Measurements from ENCODE around the gene ZFYVE21.

The ZFYVE21 gene

GRCh38 chr14:103715052-103716000 is at the start of gene ZFYVE21, which contains the start of gene XRCC3:
Gene ZFYVE21, plus strand, starts transcription at chr14:103715810. Its CDS starts 32 bp downstream, at chr14:103715842.
Gene XRCC3, minus strand, starts transcription at chr14:103715451. Its CDS starts 4,364 bp downstream, at chr14:103711087.
- Histone ChIP-seq H3K4me1 (no peaks in the 10 kb centered on the region), H3K36me3 (ENCODE audit: control insufficient read depth, insufficient read depth, low read length) (no peaks in the 10 kb centered on the region), H3K9ac (no peak within 1 kb of the TSS), H3K27ac (no peak within 1 kb of the TSS), H3K27me3 (ENCODE audit: control insufficient read depth, insufficient read depth, low read length) (no peaks in the 10 kb centered on the region), H3K4me3 (ENCODE audit: low read depth, low read length) (peak within 1 kb of the TSS; percentile 43), H2AFZ (peak within 1 kb of the TSS; percentile 74), H3K9me3 (ENCODE audit: control insufficient read depth, low read length) (no peaks in the 10 kb centered on the region), H3K4me2 (ENCODE audit: low read length) (peak within 1 kb of the TSS; percentile 82), H3K79me2 (peaks cover 12% of the 10 kb centered on the region)
- TF ChIP-seq, protein P1, sequence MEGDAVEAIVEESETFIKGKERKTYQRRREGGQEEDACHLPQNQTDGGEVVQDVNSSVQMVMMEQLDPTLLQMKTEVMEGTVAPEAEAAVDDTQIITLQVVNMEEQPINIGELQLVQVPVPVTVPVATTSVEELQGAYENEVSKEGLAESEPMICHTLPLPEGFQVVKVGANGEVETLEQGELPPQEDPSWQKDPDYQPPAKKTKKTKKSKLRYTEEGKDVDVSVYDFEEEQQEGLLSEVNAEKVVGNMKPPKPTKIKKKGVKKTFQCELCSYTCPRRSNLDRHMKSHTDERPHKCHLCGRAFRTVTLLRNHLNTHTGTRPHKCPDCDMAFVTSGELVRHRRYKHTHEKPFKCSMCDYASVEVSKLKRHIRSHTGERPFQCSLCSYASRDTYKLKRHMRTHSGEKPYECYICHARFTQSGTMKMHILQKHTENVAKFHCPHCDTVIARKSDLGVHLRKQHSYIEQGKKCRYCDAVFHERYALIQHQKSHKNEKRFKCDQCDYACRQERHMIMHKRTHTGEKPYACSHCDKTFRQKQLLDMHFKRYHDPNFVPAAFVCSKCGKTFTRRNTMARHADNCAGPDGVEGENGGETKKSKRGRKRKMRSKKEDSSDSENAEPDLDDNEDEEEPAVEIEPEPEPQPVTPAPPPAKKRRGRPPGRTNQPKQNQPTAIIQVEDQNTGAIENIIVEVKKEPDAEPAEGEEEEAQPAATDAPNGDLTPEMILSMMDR (IDR thresholded peaks at IDR 0.05): no peak

DNA sequence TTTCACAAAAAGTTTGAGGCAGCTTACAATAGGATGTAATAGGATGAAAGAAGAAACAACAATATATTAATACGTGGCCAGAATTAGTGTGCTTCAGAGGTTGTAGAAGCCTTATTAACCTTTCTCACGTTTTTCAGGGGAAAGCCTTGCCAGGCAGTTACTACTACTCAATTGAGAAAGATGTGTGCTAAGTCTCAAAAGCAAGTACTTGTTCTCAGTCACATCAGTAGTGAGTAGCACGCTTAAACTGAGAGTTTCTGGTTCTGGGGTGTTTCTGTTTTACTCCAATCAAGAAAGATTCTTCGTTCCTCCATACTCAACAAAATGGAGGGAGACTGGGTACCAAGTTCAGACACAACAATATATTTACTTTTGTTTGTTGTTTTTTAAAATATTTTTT is 47.9 kb upstream of the ZFYVE21 start:
- Histone ChIP-seq H3K9me3 (ENCODE audit: control insufficient read depth, low read length) (no peaks in the 10 kb centered on the region), H3K79me2 (peaks cover 35% of the 10 kb centered on the region), H3K36me3 (ENCODE audit: control insufficient read depth, insufficient read depth, low read length) (no peaks in the 10 kb centered on the region), H3K9ac (no peak overlapping the region), H3K27ac (no peak overlapping the region), H3K27me3 (ENCODE audit: control insufficient read depth, insufficient read depth, low read length) (no peaks in the 10 kb centered on the region), H3K4me1 (no peaks in the 10 kb centered on the region), H3K4me2 (ENCODE audit: low read length) (no peak overlapping the region), H2AFZ (no peak overlapping the region), H3K4me3 (ENCODE audit: low read depth, low read length) (no peak overlapping the region)
- TF ChIP-seq, protein P1 (IDR thresholded peaks at IDR 0.05): no peak

- no peak overlapping the region for H3K4me3 ChIP-seq (ENCODE audit: low read depth, low read length)
- TF ChIP-seq, protein P1 (IDR thresholded peaks at IDR 0.05): no peak
- H3K36me3 ChIP-seq (ENCODE audit: control insufficient read depth, insufficient read depth, low read length): no peaks in the 10 kb centered on the region
- H3K4me2 ChIP-seq (ENCODE audit: low read length): no peak overlapping the region
- H3K4me1 ChIP-seq: no peaks in the 10 kb centered on the region
- no peak overlapping the region for H2AFZ ChIP-seq
- H3K79me2 ChIP-seq: peaks cover 35% of the 10 kb centered on the region
- H3K27ac ChIP-seq: no peak overlapping the region
- H3K9ac ChIP-seq: no peak overlapping the region
- H3K9me3 ChIP-seq (ENCODE audit: control insufficient read depth, low read length): no peaks in the 10 kb centered on the region
- no peaks in the 10 kb centered on the region for H3K27me3 ChIP-seq (ENCODE audit: control insufficient read depth, insufficient read depth, low read length)
These were observed 47.5 kb upstream of the ZFYVE21 start for GRCh38 chr14:103668117-103668516.

DNA sequence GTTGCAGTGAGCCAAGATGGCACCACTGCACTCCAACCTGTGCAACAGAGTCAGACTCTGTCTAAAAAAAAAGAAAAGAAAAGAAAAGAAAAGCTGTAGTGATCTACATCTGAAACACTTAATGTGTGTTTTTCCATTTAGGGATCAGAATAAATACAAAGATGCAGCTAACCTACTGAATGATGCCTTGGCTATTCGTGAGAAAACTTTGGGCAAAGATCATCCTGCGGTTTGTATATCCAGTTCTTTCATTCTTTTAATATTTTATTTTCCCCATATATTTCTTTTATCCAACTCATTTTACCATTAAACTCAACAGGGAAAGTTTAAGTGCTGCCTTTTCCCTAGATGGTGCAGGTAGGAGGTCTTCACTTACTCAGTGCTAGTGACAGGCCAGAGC is 46.2 kb upstream of the ZFYVE21 start:
- TF ChIP-seq, protein P1 (IDR thresholded peaks at IDR 0.05): no peak
- Histone ChIP-seq H3K9ac (no peak overlapping the region), H3K36me3 (ENCODE audit: control insufficient read depth, insufficient read depth, low read length) (no peaks in the 10 kb centered on the region), H3K79me2 (peaks cover 27% of the 10 kb centered on the region), H3K27ac (no peak overlapping the region), H3K4me1 (no peaks in the 10 kb centered on the region), H3K4me2 (ENCODE audit: low read length) (no peak overlapping the region), H3K27me3 (ENCODE audit: control insufficient read depth, insufficient read depth, low read length) (no peaks in the 10 kb centered on the region), H2AFZ (no peak overlapping the region), H3K9me3 (ENCODE audit: control insufficient read depth, low read length) (no peaks in the 10 kb centered on the region), H3K4me3 (ENCODE audit: low read depth, low read length) (no peak overlapping the region)

Measured in parathyroid adenoma (tissue), 2 donors.